Esophagus mucosa (tissue), 1 donor: ENCODE results near the gene IL32. TPM values are rescaled to one million over a fixed set of nuclear protein-coding genes. Genes with fewer than 3 reads are reported as not detected.

Experiments
- ATAC-seq: fragments of 200-7000 bp; cut with Tn5 transposase; one replicate; pipeline ENCODE4 v1.9.1; 2020
- total RNA-seq: library from RNA; stranded (reverse); gene quantifications from one replicate; pipeline ENCODE4 v1.2.4, GENCODE V29; 2023
- donor health status: DM: yes; HTN: yes; CAD: no.

IL32 gene
- total RNA-seq, 1 donor from 2014 or later = 3.7 TPM

- no peak for ATAC-seq
These were observed 27.1 kb downstream of the IL32 start for GRCh38 chr16:3092501-3092941.

- peak; percentile 27 for ATAC-seq
These were observed 29.0 kb downstream of the IL32 start for GRCh38 chr16:3094289-3095027.

GRCh38 chr16:3095869-3096268, 30.4 kb downstream of the IL32 start:
- ATAC-seq = no peak

- no peak for ATAC-seq
These were observed 30.9 kb downstream of the IL32 start for GRCh38 chr16:3096362-3096761.

GRCh38 chr16:3097266-3097665, 31.8 kb downstream of the IL32 start:
- ATAC-seq = no peak

GRCh38 chr16:3098459-3099394, 33.3 kb downstream of the IL32 start, which contains the start of gene ZSCAN10:
Gene ZSCAN10 (minus strand): TSS chr16:3099294. CDS start chr16:3092937, 6,357 bp downstream.
- ATAC-seq = no peak

- no peak for ATAC-seq
These were observed 33.9 kb downstream of the IL32 start for GRCh38 chr16:3099395-3099731.

GRCh38 chr16:3099732-3100499, 34.5 kb downstream of the IL32 start:
- peak; percentile 96 for ATAC-seq

GRCh38 chr16:3101018-3101840, 35.8 kb downstream of the IL32 start:
- ATAC-seq = no peak

- no peak for ATAC-seq
These were observed 36.5 kb downstream of the IL32 start for GRCh38 chr16:3101841-3102470.

GRCh38 chr16:3106205-3106928, 40.9 kb downstream of the IL32 start:
- ATAC-seq = peak; percentile 95

- ATAC-seq = peak; percentile 79
These were observed 46.8 kb downstream of the IL32 start, which contains the start of gene ZNF205 for GRCh38 chr16:3112058-3112880. Gene ZNF205 (plus strand): TSS chr16:3112586. CDS start chr16:3113431, 845 bp downstream.

GRCh38 chr16:3112881-3113574, 47.6 kb downstream of the IL32 start:
- ATAC-seq = peak; percentile 5

GRCh38 chr16:3113765-3114479, 48.5 kb downstream of the IL32 start:
- no peak for ATAC-seq

GRCh38 chr16:3115003-3115402, 49.6 kb downstream of the IL32 start:
- no peak for ATAC-seq

- ATAC-seq = no peak
These were observed 50.1 kb downstream of the IL32 start for GRCh38 chr16:3115561-3115960.

GRCh38 chr16:3118204-3118790, 52.9 kb downstream of the IL32 start:
- no peak for ATAC-seq

GRCh38 chr16:3118846-3119245, 53.4 kb downstream of the IL32 start:
- ATAC-seq = no peak
